ENCODE data around the gene FOXD3.

GRCh38 chr1:63319046-63320021, 3.0 kb upstream of the FOXD3 start:
- TF ChIP-seq SUZ12 (IDR thresholded peaks at IDR 0.05; ENCODE audit: extremely low read depth, insufficient read depth, insufficient read length) (peak; percentile 38), YY1 (IDR thresholded peaks at IDR 0.05; ENCODE audit: insufficient read depth, insufficient read length) (no peak)
